GM23338 (cell line): Measurements from ENCODE around the gene INPP4A. TPM values are rescaled to one million over a fixed set of nuclear protein-coding genes. Genes with fewer than 3 reads are reported as not detected.

Experiments used
- ATAC-seq: fragments of 200-7000 bp; cut with Tn5 transposase; 3 replicates; pipeline ENCODE4 v1.9.1; 2020
- DNase-seq: peaks from one replicate; pipeline ENCODE4 v3.0.0-alpha.2; 2015; ENCODE audit warnings: low spot score
- H2AFZ ChIP-seq: fragments of 200-600 bp; sonication (generic); 2 replicates; pipeline ENCODE4 v1.8.0; 2016; ENCODE audit warnings: antibody characterized with exemption, mild to moderate bottlenecking, moderate library complexity
- H3F3A ChIP-seq: fragments of 200-600 bp; sonication (generic); replicated peaks from 2 replicates; pipeline ENCODE4 v1.8.0; 2017; ENCODE audit warnings: antibody characterized with exemption, mixed run types, low read depth
- H3K27ac ChIP-seq: fragments of 200-600 bp; sonication (generic); 2 replicates; pipeline ENCODE4 v1.6.1; 2016; ENCODE audit warnings: low read depth
- H3K27me3 ChIP-seq: fragments of 200-600 bp; sonication (generic); 2 replicates; pipeline ENCODE4 v1.8.0; 2016; ENCODE audit warnings: mild to moderate bottlenecking, mixed run types, moderate library complexity; ENCODE audit not compliant: insufficient read depth
- H3K36me3 ChIP-seq: fragments of 200-600 bp; sonication (generic); 2 replicates; pipeline ENCODE4 v1.8.0; 2016; ENCODE audit warnings: mild to moderate bottlenecking; ENCODE audit not compliant: insufficient read depth
- H3K4me1 ChIP-seq: fragments of 200-600 bp; sonication (generic); 2 replicates; pipeline ENCODE4 v1.8.0; 2016; ENCODE audit warnings: mild to moderate bottlenecking, moderate library complexity; ENCODE audit not compliant: insufficient read depth
- H3K4me2 ChIP-seq: fragments of 200-600 bp; sonication (generic); 2 replicates; pipeline ENCODE4 v1.7.1; 2017; ENCODE audit warnings: mixed run types
- H3K4me3 ChIP-seq: fragments of 200-600 bp; sonication (generic); 2 replicates; pipeline ENCODE4 v1.6.1; 2016; ENCODE audit warnings: mixed run types
- H3K79me2 ChIP-seq: fragments of 200-600 bp; sonication (generic); replicated peaks from 2 replicates; pipeline ENCODE4 v1.8.0; 2017; ENCODE audit warnings: mild to moderate bottlenecking; ENCODE audit not compliant: insufficient read depth
- H3K9me2 ChIP-seq: fragments of 200-600 bp; sonication (generic); 2 replicates; pipeline ENCODE4 v1.8.0; 2017; ENCODE audit not compliant: insufficient read depth
- H4K20me1 ChIP-seq: fragments of 200-600 bp; sonication (generic); replicated peaks from 2 replicates; pipeline ENCODE4 v1.8.0; 2017; ENCODE audit warnings: mild to moderate bottlenecking; ENCODE audit not compliant: insufficient read depth
- H3K27ac Mint-ChIP-seq: 2 replicates; pipeline ENCODE4 v1.8.0; 2020; ENCODE audit warnings: inconsistent platforms, mild to moderate bottlenecking, moderate library complexity, mixed read lengths
- H3K27me3 Mint-ChIP-seq: 3 replicates; pipeline ENCODE4 v1.8.0; 2022; ENCODE audit warnings: low read depth, mild to moderate bottlenecking, moderate library complexity, mixed read lengths, inconsistent platforms; ENCODE audit not compliant: insufficient read depth, poor library complexity
- H3K36me3 Mint-ChIP-seq: 3 replicates; pipeline ENCODE4 v1.8.0; 2021; ENCODE audit warnings: low read depth, mild to moderate bottlenecking, inconsistent platforms, moderate library complexity, mixed read lengths
- H3K4me1 Mint-ChIP-seq: 3 replicates; pipeline ENCODE4 v1.8.0; 2020; ENCODE audit warnings: mild to moderate bottlenecking, inconsistent platforms, mixed read lengths
- H3K4me3 Mint-ChIP-seq: 3 replicates; pipeline ENCODE4 v1.8.0; 2021; ENCODE audit warnings: moderate library complexity, mild to moderate bottlenecking, inconsistent platforms, mixed read lengths
- H3K9me3 Mint-ChIP-seq: 3 replicates; pipeline ENCODE4 v1.8.0; 2020; ENCODE audit warnings: moderate library complexity, mild to moderate bottlenecking, inconsistent platforms, mixed read lengths
- CREB1 ChIP-seq: fragments of 250-450 bp; sonication (Bioruptor Pico); IDR thresholded peaks from 2 replicates; pipeline ENCODE4 v1.5.0; 2020; ENCODE audit warnings: low read depth, mild to moderate bottlenecking, moderate library complexity
- EZH2 ChIP-seq: fragments of 200-600 bp; sonication (generic); IDR thresholded peaks from one replicate; pipeline ENCODE4 v1.8.0; 2017; ENCODE audit warnings: antibody characterized with exemption, mild to moderate bottlenecking, low read depth; ENCODE audit not compliant: unreplicated experiment
- EZH2phosphoT487 ChIP-seq: fragments of 200-600 bp; sonication (generic); IDR thresholded peaks from one replicate; pipeline ENCODE4 v1.8.1; 2018; ENCODE audit warnings: antibody characterized with exemption; ENCODE audit not compliant: unreplicated experiment
- JUNB ChIP-seq: IDR thresholded peaks from one replicate; pipeline ENCODE4 v1.6.1; 2016; ENCODE audit warnings: antibody characterized with exemption; ENCODE audit not compliant: unreplicated experiment
- NANOG ChIP-seq: IDR thresholded peaks from 2 replicates; pipeline ENCODE4 v1.6.1; 2016; ENCODE audit warnings: antibody characterized with exemption, borderline replicate concordance
- POLR2AphosphoS5 ChIP-seq: IDR thresholded peaks from 2 replicates; pipeline ENCODE4 v1.6.1; 2016; ENCODE audit warnings: antibody characterized with exemption, low read depth
- REST ChIP-seq: IDR thresholded peaks from one replicate; pipeline ENCODE4 v1.6.1; 2018; ENCODE audit warnings: antibody characterized with exemption; ENCODE audit not compliant: unreplicated experiment
- STAT1 ChIP-seq: IDR thresholded peaks from one replicate; pipeline ENCODE4 v1.6.1; 2016; ENCODE audit warnings: antibody characterized with exemption; ENCODE audit not compliant: unreplicated experiment
- ZNF114 ChIP-seq: fragments of 250-450 bp; sonication (Bioruptor Pico); IDR thresholded peaks from 2 replicates; pipeline ENCODE4 v1.5.0; 2020; ENCODE audit warnings: mild to moderate bottlenecking, moderate library complexity
- ZNF331 ChIP-seq: fragments of 250-450 bp; sonication (Bioruptor Pico); IDR thresholded peaks from 2 replicates; pipeline ENCODE4 v1.5.0; 2020; ENCODE audit warnings: low read depth, mild to moderate bottlenecking, moderate library complexity
- polyA plus RNA-seq: library from polyadenylated mRNA; unstranded; fragments of >200 nt; fragmentation: Nextera tagmentation; extraction: Ambion mirVana; gene quantifications from 2 replicates; pipeline ENCODE4 v1.2.1, GENCODE V29; 2016
- total RNA-seq: library from RNA; depleted of rRNA; stranded (reverse); fragments of >200 nt; shearing (Covaris generic); gene quantifications from 2 replicates; pipeline ENCODE4 v1.2.3, GENCODE V29; 2014
- TF ChIP-seq, protein P1 (sequence below): IDR thresholded peaks from 2 replicates; pipeline ENCODE4 v1.6.1; 2016; ENCODE audit warnings: antibody characterized with exemption
- TF ChIP-seq, protein P2 (sequence below), 2 experiments: fragments of 200-600 bp in 1 of 2; sonication (generic) in 1 of 2; conservative IDR thresholded peaks; 2 replicates each; pipeline versions ENCODE4 v1.5.1 to v1.6.1; 2016 to 2017; ENCODE audit warnings: antibody characterized with exemption in 2 of 2, low read depth in 2 of 2, mild to moderate bottlenecking in 2 of 2, moderate library complexity in 1 of 2
- TF ChIP-seq, protein P3 (sequence below): fragments of 250-450 bp; sonication (Bioruptor Pico); IDR thresholded peaks from 2 replicates; pipeline ENCODE4 v1.5.0; 2020; ENCODE audit warnings: mild to moderate bottlenecking, moderate library complexity

Gene INPP4A
- total and polyA plus RNA-seq, 2 experiments from 2014 or later: 8.5 to 36.9 TPM

- peaks cover 2% of the 10 kb centered on the region for H3K27me3 Mint-ChIP-seq
- no peaks in the 10 kb centered on the region for H3F3A ChIP-seq
- H3K4me3 Mint-ChIP-seq: no peak overlapping the region
- no peak overlapping the region for H2AFZ ChIP-seq
- H3K4me1 ChIP-seq: no peaks in the 10 kb centered on the region
- H3K4me2 ChIP-seq: no peak overlapping the region
- TF ChIP-seq ZNF114 (no peak), EZH2phosphoT487 (no peak), STAT1 (no peak), REST (no peak), CREB1 (CRISPR knock-in tag) (no peak), POLR2AphosphoS5 (no peak), EZH2 (no peak), ZNF331 (CRISPR knock-in tag) (no peak), JUNB (no peak), NANOG (no peak)
- TF ChIP-seq, protein P1, sequence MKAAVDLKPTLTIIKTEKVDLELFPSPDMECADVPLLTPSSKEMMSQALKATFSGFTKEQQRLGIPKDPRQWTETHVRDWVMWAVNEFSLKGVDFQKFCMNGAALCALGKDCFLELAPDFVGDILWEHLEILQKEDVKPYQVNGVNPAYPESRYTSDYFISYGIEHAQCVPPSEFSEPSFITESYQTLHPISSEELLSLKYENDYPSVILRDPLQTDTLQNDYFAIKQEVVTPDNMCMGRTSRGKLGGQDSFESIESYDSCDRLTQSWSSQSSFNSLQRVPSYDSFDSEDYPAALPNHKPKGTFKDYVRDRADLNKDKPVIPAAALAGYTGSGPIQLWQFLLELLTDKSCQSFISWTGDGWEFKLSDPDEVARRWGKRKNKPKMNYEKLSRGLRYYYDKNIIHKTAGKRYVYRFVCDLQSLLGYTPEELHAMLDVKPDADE: no peak
- TF ChIP-seq, protein P2, sequence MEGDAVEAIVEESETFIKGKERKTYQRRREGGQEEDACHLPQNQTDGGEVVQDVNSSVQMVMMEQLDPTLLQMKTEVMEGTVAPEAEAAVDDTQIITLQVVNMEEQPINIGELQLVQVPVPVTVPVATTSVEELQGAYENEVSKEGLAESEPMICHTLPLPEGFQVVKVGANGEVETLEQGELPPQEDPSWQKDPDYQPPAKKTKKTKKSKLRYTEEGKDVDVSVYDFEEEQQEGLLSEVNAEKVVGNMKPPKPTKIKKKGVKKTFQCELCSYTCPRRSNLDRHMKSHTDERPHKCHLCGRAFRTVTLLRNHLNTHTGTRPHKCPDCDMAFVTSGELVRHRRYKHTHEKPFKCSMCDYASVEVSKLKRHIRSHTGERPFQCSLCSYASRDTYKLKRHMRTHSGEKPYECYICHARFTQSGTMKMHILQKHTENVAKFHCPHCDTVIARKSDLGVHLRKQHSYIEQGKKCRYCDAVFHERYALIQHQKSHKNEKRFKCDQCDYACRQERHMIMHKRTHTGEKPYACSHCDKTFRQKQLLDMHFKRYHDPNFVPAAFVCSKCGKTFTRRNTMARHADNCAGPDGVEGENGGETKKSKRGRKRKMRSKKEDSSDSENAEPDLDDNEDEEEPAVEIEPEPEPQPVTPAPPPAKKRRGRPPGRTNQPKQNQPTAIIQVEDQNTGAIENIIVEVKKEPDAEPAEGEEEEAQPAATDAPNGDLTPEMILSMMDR (conservative IDR thresholded peaks at IDR 0.05; ENCODE audit: low read depth in 2 of 2): no peak
- TF ChIP-seq, protein P3, sequence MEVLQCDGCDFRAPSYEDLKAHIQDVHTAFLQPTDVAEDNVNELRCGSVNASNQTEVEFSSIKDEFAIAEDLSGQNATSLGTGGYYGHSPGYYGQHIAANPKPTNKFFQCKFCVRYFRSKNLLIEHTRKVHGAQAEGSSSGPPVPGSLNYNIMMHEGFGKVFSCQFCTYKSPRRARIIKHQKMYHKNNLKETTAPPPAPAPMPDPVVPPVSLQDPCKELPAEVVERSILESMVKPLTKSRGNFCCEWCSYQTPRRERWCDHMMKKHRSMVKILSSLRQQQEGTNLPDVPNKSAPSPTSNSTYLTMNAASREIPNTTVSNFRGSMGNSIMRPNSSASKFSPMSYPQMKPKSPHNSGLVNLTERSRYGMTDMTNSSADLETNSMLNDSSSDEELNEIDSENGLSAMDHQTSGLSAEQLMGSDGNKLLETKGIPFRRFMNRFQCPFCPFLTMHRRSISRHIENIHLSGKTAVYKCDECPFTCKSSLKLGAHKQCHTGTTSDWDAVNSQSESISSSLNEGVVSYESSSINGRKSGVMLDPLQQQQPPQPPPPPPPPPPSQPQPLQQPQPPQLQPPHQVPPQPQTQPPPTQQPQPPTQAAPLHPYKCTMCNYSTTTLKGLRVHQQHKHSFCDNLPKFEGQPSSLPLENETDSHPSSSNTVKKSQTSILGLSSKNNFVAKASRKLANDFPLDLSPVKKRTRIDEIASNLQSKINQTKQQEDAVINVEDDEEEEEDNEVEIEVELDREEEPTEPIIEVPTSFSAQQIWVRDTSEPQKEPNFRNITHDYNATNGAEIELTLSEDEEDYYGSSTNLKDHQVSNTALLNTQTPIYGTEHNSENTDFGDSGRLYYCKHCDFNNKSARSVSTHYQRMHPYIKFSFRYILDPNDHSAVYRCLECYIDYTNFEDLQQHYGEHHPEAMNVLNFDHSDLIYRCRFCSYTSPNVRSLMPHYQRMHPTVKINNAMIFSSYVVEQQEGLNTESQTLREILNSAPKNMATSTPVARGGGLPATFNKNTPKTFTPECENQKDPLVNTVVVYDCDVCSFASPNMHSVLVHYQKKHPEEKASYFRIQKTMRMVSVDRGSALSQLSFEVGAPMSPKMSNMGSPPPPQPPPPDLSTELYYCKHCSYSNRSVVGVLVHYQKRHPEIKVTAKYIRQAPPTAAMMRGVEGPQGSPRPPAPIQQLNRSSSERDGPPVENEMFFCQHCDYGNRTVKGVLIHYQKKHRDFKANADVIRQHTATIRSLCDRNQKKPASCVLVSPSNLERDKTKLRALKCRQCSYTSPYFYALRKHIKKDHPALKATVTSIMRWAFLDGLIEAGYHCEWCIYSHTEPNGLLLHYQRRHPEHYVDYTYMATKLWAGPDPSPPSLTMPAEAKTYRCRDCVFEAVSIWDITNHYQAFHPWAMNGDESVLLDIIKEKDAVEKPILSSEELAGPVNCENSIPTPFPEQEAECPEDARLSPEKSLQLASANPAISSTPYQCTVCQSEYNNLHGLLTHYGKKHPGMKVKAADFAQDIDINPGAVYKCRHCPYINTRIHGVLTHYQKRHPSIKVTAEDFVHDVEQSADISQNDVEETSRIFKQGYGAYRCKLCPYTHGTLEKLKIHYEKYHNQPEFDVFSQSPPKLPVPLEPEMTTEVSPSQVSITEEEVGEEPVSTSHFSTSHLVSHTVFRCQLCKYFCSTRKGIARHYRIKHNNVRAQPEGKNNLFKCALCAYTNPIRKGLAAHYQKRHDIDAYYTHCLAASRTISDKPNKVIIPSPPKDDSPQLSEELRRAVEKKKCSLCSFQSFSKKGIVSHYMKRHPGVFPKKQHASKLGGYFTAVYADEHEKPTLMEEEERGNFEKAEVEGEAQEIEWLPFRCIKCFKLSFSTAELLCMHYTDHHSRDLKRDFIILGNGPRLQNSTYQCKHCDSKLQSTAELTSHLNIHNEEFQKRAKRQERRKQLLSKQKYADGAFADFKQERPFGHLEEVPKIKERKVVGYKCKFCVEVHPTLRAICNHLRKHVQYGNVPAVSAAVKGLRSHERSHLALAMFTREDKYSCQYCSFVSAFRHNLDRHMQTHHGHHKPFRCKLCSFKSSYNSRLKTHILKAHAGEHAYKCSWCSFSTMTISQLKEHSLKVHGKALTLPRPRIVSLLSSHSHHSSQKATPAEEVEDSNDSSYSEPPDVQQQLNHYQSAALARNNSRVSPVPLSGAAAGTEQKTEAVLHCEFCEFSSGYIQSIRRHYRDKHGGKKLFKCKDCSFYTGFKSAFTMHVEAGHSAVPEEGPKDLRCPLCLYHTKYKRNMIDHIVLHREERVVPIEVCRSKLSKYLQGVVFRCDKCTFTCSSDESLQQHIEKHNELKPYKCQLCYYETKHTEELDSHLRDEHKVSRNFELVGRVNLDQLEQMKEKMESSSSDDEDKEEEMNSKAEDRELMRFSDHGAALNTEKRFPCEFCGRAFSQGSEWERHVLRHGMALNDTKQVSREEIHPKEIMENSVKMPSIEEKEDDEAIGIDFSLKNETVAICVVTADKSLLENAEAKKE (CRISPR knock-in tag): no peak
- H3K79me2 ChIP-seq: no peaks in the 10 kb centered on the region; the same call in 1 of the 2 replicates
- no peaks in the 10 kb centered on the region for H3K27me3 ChIP-seq
- H3K36me3 Mint-ChIP-seq: peaks cover 21% of the 10 kb centered on the region
- H3K4me3 ChIP-seq: no peak overlapping the region
- H3K27ac ChIP-seq: no peak overlapping the region
- no peak for ATAC-seq
- no peaks in the 10 kb centered on the region; the same call in 1 of the 2 replicates for H3K9me2 ChIP-seq
- peaks cover 15% of the 10 kb centered on the region for H3K4me1 Mint-ChIP-seq
- DNase-seq: no peak
- no peak overlapping the region for H3K27ac Mint-ChIP-seq
- H4K20me1 ChIP-seq: 0 out of 2 replicates have a peak, but pooled peaks cover 8% of the 10 kb centered on the region
- H3K9me3 Mint-ChIP-seq: no peaks in the 10 kb centered on the region
- H3K36me3 ChIP-seq: no peaks in the 10 kb centered on the region
Observed at GRCh38 chr2:98520806-98521205, 76.1 kb downstream of the INPP4A start.
